Naive B cell (primary cell): Measurements from ENCODE around the gene DLK1. TPM values are rescaled to one million over a fixed set of nuclear protein-coding genes. Genes with fewer than 3 reads are reported as not detected.
A peak's percentile ranks its signal among the peaks of the same experiment; 100 is the strongest.

Experiments used
- ATAC-seq, 2 donors: fragments of 150-1000 bp; cut with Tn5 transposase; 2 replicates each; pipeline ENCODE4 v1.10.0; 2021; ENCODE audit warnings: low read depth in 2 of 2, mild to moderate bottlenecking in 2 of 2, moderate library complexity in 2 of 2
- DNase-seq: peaks from one replicate; pipeline ENCODE4 v3.0.0; 2022
- H3K27ac Mint-ChIP-seq, 6 donors: one replicate each; pipeline ENCODE4 v1.8.0; 2020 to 2022; ENCODE audit warnings: mild to moderate bottlenecking in 6 of 6, mixed read lengths in 6 of 6, moderate library complexity in 5 of 6, inconsistent platforms in 2 of 6
- H3K27me3 Mint-ChIP-seq, 3 donors: one replicate each; pipeline ENCODE4 v1.8.0; 2021 to 2022; ENCODE audit warnings: mixed read lengths in 3 of 3, mild to moderate bottlenecking in 1 of 3
- H3K36me3 Mint-ChIP-seq, 2 donors: one replicate each; pipeline ENCODE4 v1.8.0; 2020 to 2022; ENCODE audit warnings: mixed read lengths in 2 of 2, inconsistent platforms in 1 of 2, mild to moderate bottlenecking in 1 of 2
- H3K4me1 Mint-ChIP-seq, 3 donors: one replicate each; pipeline ENCODE4 v1.8.0; 2020 to 2022; ENCODE audit warnings: mixed read lengths in 3 of 3, inconsistent platforms in 1 of 3, mild to moderate bottlenecking in 1 of 3, moderate library complexity in 1 of 3
- H3K4me3 Mint-ChIP-seq, 8 donors: one replicate each; pipeline ENCODE4 v1.8.0; 2020 to 2022; ENCODE audit warnings: mild to moderate bottlenecking in 8 of 8, mixed read lengths in 8 of 8, moderate library complexity in 8 of 8, inconsistent platforms in 2 of 8
- H3K9me3 Mint-ChIP-seq, 7 donors: one replicate each; pipeline ENCODE4 v1.8.0; 2020 to 2022; ENCODE audit warnings: mixed read lengths in 7 of 7, mild to moderate bottlenecking in 5 of 7, inconsistent platforms in 2 of 7, moderate library complexity in 1 of 7
- polyA plus RNA-seq, 6 donors: library from polyadenylated mRNA; unstranded; fragments of 300-500 nt; fragmentation: Illumina TruSeq; gene quantifications; one replicate each; pipeline ENCODE4 v1.2.3, GENCODE V29; 2021; ENCODE audit warnings: low read depth in 6 of 6

The DLK1 gene
- polyA plus RNA-seq, result not detected

- Mint-ChIP-seq H3K27ac (no peak within 1 kb of the TSS), H3K27me3 (peaks cover 20 to 83% (median 70%) of the 10 kb centered on the region in 3 donors), H3K4me1 (peaks cover 0 to 7% (median 0%) of the 10 kb centered on the region in 3 donors), H3K4me3 (no peak within 1 kb of the TSS), H3K9me3 (peaks cover 0 to 5% (median 3%) of the 10 kb centered on the region in 7 donors), H3K36me3 (peaks cover 0 to 9% of the 10 kb centered on the region in 2 donors)
- DNase-seq (no peak), ATAC-seq (no peak)
These were observed at the start of gene DLK1 for GRCh38 chr14:100726550-100727085. TSS of gene DLK1 (plus strand) at chr14:100726892. CDS start at chr14:100727069, 177 bp downstream.

GRCh38 chr14:100677152-100677551 lies 49.5 kb upstream of the DLK1 start:
- H3K27ac Mint-ChIP-seq, result no peak overlapping the region
- no peak for DNase-seq

GRCh38 chr14:100677554-100678468 lies 48.9 kb upstream of the DLK1 start:
- Mint-ChIP-seq H3K4me3 (no peak overlapping the region), H3K27ac (no peak overlapping the region), H3K36me3 (no peaks in the 10 kb centered on the region), H3K4me1 (peaks cover 6 to 9% (median 6%) of the 10 kb centered on the region in 3 donors), H3K27me3 (peaks cover 12 to 54% (median 32%) of the 10 kb centered on the region in 3 donors), H3K9me3 (peaks cover 0 to 5% (median 0%) of the 10 kb centered on the region in 7 donors)
- DNase-seq, result no peak
- no peak for ATAC-seq

More at GRCh38 chr14:100677152-100677551, 49.5 kb upstream of the DLK1 start:
- peaks cover 9 to 57% (median 37%) of the 10 kb centered on the region in 3 donors for H3K27me3 Mint-ChIP-seq
- H3K36me3 Mint-ChIP-seq, result no peaks in the 10 kb centered on the region
- H3K4me1 Mint-ChIP-seq, result peaks cover 6 to 9% (median 6%) of the 10 kb centered on the region in 3 donors
- peaks cover 0 to 2% (median 0%) of the 10 kb centered on the region in 7 donors for H3K9me3 Mint-ChIP-seq
- ATAC-seq, result no peak
- H3K4me3 Mint-ChIP-seq, result no peak overlapping the region

GRCh38 chr14:100678469-100678828 lies 48.2 kb upstream of the DLK1 start:
- Mint-ChIP-seq H3K9me3 (peaks cover 0 to 7% (median 1%) of the 10 kb centered on the region in 7 donors), H3K4me1 (peaks cover under 1 to 5% (median 4%) of the 10 kb centered on the region in 3 donors), H3K27ac (no peak overlapping the region), H3K4me3 (no peak overlapping the region), H3K27me3 (peaks cover 14 to 49% (median 25%) of the 10 kb centered on the region in 3 donors), H3K36me3 (no peaks in the 10 kb centered on the region)
- ATAC-seq, result no peak
- no peak for DNase-seq

GRCh38 chr14:100679153-100679552 lies 47.5 kb upstream of the DLK1 start:
- Mint-ChIP-seq H3K4me3 (no peak overlapping the region), H3K27ac (peak overlapping the region in 1 of 6 donors; percentile 33), H3K27me3 (peaks cover 9 to 42% (median 18%) of the 10 kb centered on the region in 3 donors), H3K9me3 (peaks cover 0 to 5% (median 1%) of the 10 kb centered on the region in 7 donors), H3K4me1 (no peaks in the 10 kb centered on the region), H3K36me3 (no peaks in the 10 kb centered on the region)
- DNase-seq (no peak), ATAC-seq (no peak)

- H3K27ac Mint-ChIP-seq, result no peak overlapping the region
- peaks cover 0 to 5% (median 1%) of the 10 kb centered on the region in 7 donors for H3K9me3 Mint-ChIP-seq
- H3K4me1 Mint-ChIP-seq, result no peaks in the 10 kb centered on the region
- ATAC-seq (no peak), DNase-seq (no peak)
- no peak overlapping the region for H3K4me3 Mint-ChIP-seq
- no peaks in the 10 kb centered on the region for H3K36me3 Mint-ChIP-seq
- peaks cover 9 to 35% (median 11%) of the 10 kb centered on the region in 3 donors for H3K27me3 Mint-ChIP-seq
These were observed 46.8 kb upstream of the DLK1 start for GRCh38 chr14:100679707-100680438.

GRCh38 chr14:100680439-100681051 lies 46.1 kb upstream of the DLK1 start:
- no peak for ATAC-seq
- Mint-ChIP-seq H3K4me1 (no peaks in the 10 kb centered on the region), H3K27ac (peak overlapping the region in 1 of 6 donors; percentile 6), H3K36me3 (no peaks in the 10 kb centered on the region), H3K9me3 (peaks cover 0 to 5% (median 1%) of the 10 kb centered on the region in 7 donors), H3K4me3 (no peak overlapping the region), H3K27me3 (peaks cover 8 to 30% (median 9%) of the 10 kb centered on the region in 3 donors)
- no peak for DNase-seq

GRCh38 chr14:100681111-100681510 lies 45.6 kb upstream of the DLK1 start:
- Mint-ChIP-seq H3K4me3 (no peak overlapping the region), H3K9me3 (peaks cover 0 to 5% (median 1%) of the 10 kb centered on the region in 7 donors), H3K4me1 (no peaks in the 10 kb centered on the region), H3K36me3 (no peaks in the 10 kb centered on the region), H3K27me3 (peaks cover 8 to 30% (median 9%) of the 10 kb centered on the region in 3 donors), H3K27ac (peak overlapping the region in 1 of 6 donors; percentile 58)
- ATAC-seq (no peak), DNase-seq (no peak)

GRCh38 chr14:100682749-100683148 lies 43.9 kb upstream of the DLK1 start:
- no peak for ATAC-seq
- no peak for DNase-seq
- H3K4me3 Mint-ChIP-seq, result peak overlapping the region in 1 of 8 donors; percentile 22
- no peaks in the 10 kb centered on the region for H3K36me3 Mint-ChIP-seq
- peaks cover 8 to 27% (median 9%) of the 10 kb centered on the region in 3 donors for H3K27me3 Mint-ChIP-seq
- H3K27ac Mint-ChIP-seq, result peak overlapping the region in 1 of 6 donors; percentile 3
- peaks cover 0 to 5% (median 1%) of the 10 kb centered on the region in 7 donors for H3K9me3 Mint-ChIP-seq
- no peaks in the 10 kb centered on the region for H3K4me1 Mint-ChIP-seq

- no peak for ATAC-seq
- DNase-seq, result no peak
- Mint-ChIP-seq H3K4me3 (no peak overlapping the region), H3K27me3 (peaks cover 8 to 28% (median 9%) of the 10 kb centered on the region in 3 donors), H3K4me1 (no peaks in the 10 kb centered on the region), H3K36me3 (no peaks in the 10 kb centered on the region), H3K9me3 (peaks cover 0 to 5% (median 1%) of the 10 kb centered on the region in 7 donors), H3K27ac (peak overlapping the region in 1 of 6 donors; percentile 39)
These were observed 43.1 kb upstream of the DLK1 start for GRCh38 chr14:100683578-100683977.

GRCh38 chr14:100684154-100684553 lies 42.5 kb upstream of the DLK1 start:
- Mint-ChIP-seq H3K9me3 (peaks cover 0 to 5% (median 1%) of the 10 kb centered on the region in 7 donors), H3K27ac (no peak overlapping the region)
- no peak for DNase-seq

GRCh38 chr14:100684961-100685360 lies 41.7 kb upstream of the DLK1 start:
- DNase-seq, result no peak
- Mint-ChIP-seq H3K27ac (no peak overlapping the region), H3K4me3 (no peak overlapping the region), H3K27me3 (peaks cover 0 to 21% (median 9%) of the 10 kb centered on the region in 3 donors), H3K36me3 (no peaks in the 10 kb centered on the region), H3K9me3 (peaks cover 0 to 5% (median 1%) of the 10 kb centered on the region in 7 donors), H3K4me1 (no peaks in the 10 kb centered on the region)
- ATAC-seq, result no peak

More at GRCh38 chr14:100684154-100684553, 42.5 kb upstream of the DLK1 start:
- ATAC-seq, result no peak
- no peaks in the 10 kb centered on the region for H3K36me3 Mint-ChIP-seq
- H3K4me1 Mint-ChIP-seq, result no peaks in the 10 kb centered on the region
- peaks cover 4 to 26% (median 9%) of the 10 kb centered on the region in 3 donors for H3K27me3 Mint-ChIP-seq
- H3K4me3 Mint-ChIP-seq, result no peak overlapping the region
